HG03097 (cell line): ENCODE measurements around the gene AICDA.
"Not testable (repeated sequence)": the region's sequence is repeated elsewhere in the genome, so short reads cannot be mapped to it uniquely, and the experiment has no call there.

Source experiments
- ATAC-seq: cut with Tn5 transposase; IDR thresholded peaks from one replicate; pipeline ENCODE4 v1.9.1; 2021; ENCODE audit not compliant: unreplicated experiment, low FRiP score

AICDA gene

DNA sequence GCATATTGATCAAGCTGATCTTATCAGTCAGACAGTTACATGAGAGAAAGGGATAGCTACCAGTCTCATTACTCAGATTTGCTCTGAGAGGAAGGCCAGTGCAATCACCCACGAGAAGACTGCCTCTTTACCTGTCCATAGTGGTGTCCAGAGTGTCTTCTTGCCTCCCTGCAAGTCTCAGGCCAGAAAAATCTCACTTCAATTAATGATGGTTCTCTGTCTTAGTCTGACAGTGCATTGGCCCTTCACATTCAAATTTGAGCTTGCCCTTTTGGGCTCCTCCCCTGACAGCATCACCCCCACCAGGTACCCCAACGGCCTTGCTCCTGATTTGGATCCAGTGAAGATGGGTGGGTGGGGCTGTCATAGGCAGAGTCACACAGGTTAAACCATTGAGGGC, at the start of gene AICDA:
Gene AICDA, minus strand, starts transcription at position 231 of the 400 bp plus-strand sequence. Its CDS starts 92 bp downstream, at position 139.
- ATAC-seq = no peak

DNA sequence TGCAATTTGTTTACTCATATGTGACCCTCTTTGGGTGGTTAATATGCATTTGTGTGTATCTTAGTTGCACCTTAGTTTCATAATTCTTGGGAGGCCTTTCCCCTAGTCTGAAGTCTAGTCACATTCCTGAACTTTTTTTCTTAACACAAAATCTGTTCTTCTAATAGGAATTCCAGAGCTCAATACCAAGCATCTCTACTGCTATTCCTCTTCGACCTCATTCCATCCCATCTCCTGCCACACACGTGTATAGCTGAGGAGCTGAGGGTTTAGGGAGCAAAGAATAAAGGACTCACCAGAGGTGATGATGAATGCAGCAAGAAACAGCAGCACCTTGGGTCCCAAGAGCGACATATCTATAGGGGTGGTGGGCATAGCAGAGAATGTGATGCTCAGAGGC, 49.1 kb upstream of the AICDA start:
- ATAC-seq = no peak

DNA sequence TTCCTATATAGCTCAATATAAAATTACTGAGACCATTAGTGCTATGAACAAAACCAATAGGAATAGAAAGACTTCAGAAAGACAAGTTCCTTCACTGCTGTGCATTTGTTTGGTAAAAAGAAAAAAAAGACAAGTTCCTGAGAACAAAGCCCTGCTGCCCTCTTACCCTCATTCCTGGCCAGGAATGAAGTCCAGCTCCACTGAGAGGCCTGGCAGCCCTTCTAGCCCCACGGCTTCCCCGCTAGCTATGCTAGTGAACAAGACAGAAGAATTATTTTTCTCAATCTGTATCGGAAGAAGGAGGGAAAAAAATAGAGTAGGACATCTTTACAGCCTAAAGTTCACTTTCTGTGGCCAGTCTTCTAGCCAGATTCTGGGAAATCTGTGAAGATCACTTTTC, 48.4 kb upstream of the AICDA start:
- no peak for ATAC-seq

DNA sequence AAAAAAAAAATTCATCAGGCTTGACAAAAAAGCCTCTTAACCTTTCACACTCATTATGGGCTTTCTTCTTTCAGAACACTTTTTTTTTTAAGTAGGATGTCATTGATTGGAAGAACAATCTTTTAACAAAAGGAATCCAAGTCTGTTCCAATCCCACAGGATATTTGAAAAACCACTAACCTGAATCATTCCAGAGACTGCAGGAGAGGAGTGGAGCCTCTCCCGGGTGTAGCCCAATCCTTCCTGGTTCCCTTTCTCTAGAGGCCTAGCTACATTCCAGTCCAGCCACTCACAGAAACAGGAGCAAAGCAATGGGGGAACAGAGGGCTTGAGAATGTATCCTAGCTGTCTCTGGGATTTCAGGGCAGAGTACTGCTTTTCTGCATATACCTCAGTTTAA, 45.7 kb upstream of the AICDA start:
- no peak for ATAC-seq

DNA sequence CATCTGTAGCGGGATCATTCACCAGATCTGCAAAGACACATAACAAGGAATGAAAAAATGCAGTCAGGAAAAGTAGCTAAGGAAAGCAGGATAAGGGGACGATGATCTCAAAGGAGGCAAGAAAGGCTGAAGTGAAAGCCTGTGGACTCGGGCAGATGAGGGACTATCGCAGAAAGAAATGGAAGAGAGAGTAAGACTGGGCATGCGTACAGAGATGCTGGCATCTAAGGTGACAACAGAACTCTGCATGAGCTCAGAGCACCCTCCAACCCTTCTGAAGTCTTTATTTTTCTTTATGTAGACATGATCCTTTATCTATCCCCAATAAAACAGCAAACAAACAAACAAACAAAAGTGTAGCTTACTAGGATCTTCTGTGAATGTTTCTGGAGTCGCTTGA, 42.8 kb upstream of the AICDA start:
- ATAC-seq = no peak

DNA sequence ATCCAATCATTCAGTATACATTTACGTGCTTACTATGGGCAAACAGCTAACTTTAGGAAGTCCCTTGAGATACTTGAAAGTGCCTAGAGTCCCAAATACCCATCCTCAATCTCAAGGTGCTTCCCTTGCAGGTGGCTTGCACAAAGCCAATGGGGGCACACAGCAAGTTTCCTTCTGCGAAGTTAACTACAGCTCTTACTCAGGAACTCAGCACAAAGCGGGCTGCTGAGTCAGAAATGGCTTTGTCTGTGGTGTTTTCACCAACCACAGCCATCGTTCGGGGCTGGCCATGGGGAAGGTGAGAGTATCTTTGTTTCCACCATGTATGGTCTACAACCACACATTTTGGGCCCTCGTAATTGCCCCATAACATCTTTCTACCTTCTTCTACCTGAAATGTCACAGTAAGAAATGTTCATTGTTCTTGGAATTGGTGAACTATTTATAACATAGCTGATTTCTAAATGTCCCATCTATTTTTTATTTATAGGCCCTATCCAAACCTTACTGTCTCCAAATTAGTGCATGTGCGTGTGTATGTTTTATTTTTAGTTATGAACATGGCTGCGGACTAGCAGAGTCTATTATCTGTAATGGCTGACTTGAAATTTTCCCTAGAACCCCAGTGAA, 36.0 kb upstream of the AICDA start:
- peak; percentile 64 for ATAC-seq

DNA sequence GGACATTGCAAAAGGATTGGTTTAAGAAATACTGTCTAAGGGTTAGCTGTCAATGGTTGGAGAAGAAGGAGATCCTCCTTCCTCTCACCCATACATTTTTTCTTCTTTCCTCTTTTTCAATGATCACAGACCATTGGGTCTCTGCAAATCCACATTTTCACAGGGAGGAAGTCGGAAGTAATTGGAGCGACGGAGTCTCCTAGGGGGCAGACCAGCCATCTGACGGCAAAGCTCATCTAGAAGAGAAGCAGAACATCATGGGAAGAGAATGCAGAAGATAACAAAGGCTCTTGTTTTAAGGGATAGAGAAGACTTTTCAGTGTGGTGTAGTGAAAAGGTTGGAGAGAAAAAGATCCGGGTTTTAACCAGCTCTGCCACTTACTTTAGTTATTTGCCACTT, 35.3 kb upstream of the AICDA start:
- ATAC-seq = no peak

DNA sequence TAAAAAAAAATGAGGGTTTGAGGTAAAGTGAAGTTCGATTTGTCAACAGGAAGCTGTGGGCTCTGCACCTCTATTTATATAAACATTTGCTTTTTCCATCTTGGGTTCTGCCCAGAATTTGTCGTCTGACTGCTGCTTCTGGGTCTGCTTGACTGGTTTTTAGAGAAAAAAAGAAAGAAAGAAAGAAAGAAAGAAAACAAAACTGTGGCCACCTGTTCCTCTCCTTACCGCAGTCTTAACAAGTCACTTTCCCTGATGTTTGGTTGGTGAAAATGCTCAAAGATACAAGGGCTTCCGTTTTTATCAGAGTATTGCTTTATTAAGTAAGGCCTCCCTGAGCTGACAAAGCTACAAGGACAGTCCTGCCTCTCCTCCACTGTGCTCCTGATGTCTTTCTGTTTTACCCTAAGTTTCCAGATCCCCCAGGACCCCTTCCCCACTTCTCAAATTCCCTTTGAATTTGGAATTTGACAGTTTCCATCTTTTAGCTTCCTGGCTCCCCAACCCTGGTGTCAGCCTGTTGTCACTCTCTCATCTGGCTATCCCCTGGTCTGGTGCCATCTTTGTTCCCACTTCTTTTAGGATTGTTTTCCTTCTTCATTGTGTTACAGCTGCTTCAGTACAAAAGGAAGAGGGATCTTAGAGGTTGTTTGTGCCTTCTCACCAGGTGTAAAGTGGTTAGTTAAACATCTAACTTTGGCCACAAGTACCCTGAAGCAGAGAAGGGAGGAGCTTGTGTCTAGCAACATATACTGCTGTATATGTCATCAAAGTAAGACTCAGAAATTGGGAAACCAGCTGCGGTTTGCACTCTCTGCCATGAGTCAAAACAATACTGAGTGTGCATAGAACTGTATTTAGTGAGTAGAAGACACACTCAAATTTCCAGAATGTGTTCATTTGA, 31.9 kb upstream of the AICDA start:
- ATAC-seq = peak; percentile 57

DNA sequence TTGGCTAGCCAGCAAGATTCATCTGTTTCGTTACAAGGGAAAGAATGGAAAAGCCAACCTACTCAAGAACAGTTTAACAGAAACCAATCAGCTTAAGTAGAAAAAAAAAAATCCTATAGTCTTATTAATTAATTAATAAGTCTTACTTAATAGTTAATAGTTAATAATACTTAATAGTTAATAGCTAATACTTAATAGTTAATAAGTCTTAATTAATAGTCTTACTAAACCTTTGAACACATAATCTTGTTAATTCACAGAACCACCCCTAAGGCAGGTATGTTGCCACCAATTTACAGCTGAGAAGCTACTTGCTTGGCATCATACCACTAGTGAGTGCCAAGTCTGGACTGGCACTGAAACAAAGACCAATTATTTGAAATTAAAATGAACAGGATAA, 30.1 kb upstream of the AICDA start:
- ATAC-seq = no peak

DNA sequence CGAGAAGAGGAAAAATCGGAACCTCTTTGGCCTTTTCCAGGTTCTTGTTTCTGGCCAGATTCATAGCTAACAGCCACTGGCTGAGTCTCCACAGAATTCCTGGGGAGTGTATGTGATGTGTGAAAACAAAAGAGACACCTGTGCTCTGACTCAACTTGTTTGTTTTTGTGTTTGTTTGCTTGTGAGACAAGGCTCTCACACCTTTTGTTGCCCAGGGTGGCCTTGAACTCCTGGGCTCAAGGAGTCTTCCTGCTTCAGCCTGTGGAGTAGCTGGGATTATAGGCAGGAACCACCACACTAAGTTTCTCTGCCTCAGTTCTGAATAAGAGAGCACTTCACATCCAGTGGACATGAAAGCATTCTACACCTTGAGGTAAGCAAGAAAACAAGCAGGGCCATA, 27.3 kb upstream of the AICDA start:
- ATAC-seq = no peak

DNA sequence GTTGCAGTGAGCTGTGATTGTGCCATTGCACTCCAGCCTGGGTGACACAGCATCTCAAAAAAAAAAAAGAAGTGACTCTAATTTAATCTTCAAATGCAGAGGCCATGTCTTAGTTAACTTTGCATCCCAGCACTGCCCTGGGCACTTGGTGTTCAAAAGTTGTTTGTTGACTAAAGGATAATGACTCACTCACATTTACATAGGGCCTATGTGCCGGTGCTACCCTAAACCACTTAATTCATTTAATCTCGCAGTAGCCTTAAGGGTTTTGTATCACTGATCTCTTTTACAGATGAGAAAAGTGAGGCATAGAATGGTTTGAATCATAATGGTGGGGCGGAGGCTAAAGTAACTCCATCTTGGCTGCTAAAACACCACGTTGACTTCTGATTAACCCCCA, 26.3 kb upstream of the AICDA start:
- no peak for ATAC-seq

DNA sequence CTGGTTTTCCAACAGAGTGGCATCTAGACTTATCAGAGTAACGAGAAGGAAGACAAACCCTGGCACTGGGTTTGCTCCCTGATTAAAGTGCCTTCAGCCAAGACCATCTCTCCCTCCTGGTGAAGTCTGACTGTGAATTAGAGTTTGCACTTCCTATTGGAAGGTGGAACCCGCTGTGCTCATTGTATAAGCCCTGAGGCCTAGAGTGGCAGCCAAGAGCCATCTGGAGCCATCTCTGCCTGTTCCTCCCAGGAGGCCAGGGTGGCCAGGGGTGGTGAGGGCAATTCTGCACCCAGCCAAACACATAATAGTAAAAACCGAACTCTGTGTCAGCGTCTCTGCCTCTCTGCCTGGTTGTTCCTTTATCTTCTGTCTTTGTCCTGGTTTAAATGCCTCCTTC, 25.0 kb upstream of the AICDA start:
- no peak for ATAC-seq

DNA sequence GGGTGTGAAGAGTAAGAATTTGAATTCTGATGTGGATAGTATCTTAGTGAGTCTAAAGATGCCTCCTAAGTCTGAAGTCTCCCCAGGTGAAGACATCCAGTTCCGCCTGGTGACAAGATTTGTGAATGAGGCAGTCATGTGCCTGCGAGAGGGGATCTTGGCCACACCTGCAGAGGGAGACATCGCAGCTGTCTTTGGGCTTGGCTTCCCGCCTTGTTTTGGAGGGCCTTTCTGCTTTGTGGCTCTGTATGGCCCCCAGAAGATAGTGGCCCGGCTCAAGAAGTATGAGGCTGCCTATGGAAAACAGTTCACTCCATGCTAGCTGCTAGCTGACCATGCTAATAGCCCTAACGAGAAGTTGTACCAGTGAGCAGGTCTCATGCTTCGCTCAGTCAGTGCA, 24.6 kb upstream of the AICDA start:
- ATAC-seq = no peak

DNA sequence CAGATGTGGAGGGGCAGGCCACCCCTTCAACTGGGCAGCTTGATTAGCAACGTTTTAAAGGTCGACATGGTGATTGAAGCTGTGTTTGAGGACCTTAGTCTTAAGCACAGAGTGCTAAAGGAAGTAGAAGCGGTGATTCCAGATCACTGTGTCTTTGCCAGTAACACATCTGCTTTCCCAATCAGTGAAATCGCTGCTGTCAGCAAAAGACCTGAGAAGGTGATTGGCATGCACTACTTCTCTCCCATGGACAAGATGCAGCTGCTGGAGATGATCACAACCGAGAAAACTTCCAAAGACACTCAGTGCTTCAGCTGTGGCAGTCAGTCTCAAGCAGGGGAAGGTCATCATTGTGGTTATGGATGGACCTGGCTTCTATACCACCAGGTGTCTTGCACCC, 23.9 kb upstream of the AICDA start:
- no peak for ATAC-seq

DNA sequence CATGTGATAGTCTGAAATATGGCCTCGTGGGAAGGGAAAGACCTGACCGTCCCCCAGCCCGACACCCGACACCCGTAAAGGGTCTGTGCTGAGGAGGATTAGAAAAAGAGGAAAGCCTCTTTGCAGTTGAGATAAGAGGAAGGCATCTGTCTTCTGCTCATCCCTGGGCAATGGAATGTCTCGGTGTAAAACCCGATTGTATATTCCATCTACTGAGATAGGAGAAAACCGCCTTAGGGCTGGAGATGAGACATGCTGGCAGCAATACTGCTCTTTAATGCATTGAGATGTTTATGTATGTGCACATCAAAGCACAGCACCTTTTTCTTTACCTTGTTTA, 23.3 kb upstream of the AICDA start:
- not testable (repeated sequence) for ATAC-seq

DNA sequence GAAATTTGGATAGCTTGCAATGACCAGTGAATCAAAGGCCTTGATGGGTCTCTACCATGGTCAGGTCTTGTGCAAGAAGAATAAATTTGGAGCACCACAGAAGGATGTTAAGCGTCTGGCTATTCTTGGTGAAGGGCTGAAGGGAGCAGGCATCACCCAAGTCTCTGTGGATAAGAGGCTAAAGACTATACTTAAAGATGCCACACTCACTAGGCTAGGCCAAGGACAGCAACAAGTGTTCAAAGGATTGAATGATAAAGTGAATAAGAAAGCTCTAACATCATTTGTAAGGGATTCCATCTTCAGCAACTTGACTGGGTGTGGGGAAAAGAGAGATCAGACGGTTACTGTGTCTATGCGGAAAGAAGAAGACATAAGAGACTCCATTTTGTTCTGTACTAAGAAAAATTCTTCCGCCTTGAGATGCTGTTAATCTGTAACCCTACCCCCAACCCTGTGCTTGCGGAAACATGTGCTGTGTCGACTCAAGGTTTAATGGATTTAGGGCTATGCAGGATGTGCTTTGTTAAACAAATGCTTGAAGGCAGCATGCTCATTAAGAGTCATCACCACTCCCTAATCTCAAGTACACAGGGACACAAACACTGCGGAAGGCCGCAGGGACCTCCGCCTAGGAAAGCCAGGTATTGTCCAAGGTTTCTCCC, 22.8 kb upstream of the AICDA start:
- ATAC-seq = not testable (repeated sequence)

DNA sequence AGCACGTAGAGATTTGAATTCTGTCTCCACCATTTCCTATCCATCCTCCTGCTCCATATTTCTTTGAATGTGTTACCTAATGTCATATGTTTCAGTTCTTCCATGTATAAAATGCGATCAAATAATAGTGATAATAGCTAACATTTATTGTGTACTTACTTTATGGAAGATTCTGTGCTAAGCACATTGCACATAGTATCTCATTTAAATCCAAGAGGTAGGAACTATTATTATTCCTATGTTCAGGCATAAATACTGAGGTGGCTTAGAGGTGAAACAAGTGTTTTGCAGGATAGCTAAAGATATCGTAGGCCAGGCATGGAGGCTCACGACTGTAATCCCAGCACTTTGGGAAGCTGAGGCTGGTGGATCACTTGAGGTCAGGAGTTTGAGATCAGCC, 17.5 kb upstream of the AICDA start:
- peak; percentile 6 for ATAC-seq

DNA sequence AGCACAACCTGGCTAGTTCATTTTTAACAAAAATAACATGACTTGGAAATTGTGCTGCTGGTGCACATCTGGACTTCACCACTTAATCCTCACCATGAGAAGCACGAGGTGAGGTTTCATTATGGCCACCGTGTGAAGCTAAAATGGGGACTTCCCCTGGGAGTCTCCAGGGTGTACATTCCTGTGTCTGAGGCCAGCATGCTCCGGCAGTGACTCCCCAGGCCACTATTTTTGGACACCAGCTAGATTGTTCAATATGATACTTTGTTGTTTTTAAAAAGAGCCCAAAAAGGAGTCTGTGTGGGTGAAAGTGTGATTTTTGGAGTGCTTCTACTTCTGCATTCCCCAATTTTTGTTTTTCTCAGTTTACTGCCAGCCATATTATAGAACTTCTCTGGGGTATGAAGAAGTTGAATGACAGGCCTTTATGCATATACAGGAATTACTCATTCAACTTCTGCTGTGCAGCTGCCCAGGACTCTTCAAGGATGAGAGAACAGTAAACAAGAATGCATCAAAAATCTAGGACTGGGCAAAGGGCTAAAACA, 16.9 kb upstream of the AICDA start:
- peak; percentile 94 for ATAC-seq

DNA sequence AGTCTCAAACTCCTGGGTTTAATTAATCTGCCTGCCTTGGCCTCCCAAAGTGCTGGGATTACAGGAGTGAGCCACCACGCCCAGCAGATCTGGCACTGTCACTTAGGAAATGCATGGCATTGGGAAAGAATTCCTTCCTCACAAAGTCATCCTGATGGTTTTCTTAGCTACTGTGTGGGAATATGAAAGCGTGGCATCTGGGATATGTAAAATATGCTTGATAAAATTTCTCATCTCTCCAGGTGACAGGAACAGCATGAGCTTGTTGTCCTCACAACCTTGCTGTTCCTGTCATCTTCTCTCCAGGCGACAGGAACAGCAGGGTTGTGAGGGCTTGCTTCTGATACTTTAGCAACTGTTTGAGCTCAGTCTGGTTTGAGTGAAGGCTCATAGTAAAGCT, 16.1 kb upstream of the AICDA start:
- no peak for ATAC-seq

DNA sequence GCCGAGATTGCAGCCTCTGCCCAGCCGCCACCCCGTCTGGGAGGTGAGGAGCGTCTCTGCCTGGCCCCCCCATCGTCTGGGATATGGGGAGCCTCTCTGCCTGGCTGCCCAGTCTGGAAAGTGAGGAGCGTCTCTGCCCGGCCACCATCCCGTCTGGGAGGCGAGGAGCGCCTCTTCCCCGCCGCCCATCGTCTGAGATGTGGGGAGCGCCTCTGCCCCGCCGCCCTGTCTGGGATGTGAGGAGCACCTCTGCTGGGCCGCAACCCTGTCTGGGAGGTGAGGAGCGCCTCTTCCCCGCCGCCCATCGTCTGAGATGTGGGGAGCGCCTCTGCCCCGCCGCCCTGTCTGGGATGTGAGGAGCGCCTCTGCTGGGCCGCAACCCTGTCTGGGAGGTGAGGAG, 12.1 kb upstream of the AICDA start:
- ATAC-seq = not testable (repeated sequence)

DNA sequence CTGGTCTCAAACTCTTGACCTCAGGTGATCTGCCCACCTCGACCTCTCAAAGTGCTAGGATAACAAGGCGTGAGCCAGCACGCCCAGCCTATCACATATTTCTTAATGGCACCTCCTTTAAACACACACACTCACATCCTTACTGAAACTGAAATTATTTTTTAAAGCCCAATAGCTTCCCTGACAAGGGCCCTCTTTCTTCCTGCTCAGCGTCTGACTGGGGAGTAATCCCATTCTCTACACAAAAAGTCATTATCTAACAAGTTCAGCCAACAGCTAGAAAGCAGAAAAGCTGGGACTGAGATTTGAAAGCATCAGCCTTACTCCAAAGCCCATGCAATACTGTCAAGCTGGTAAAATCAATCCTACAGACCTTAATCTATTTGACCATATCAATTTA, 10.0 kb upstream of the AICDA start:
- no peak for ATAC-seq
